Endothelial cell of umbilical vein (primary cell): ENCODE data around the gene TSPEAR. TPM values are rescaled to one million over a fixed set of nuclear protein-coding genes. Genes with fewer than 3 reads are reported as not detected.

ENCODE experiments used
- BruUV-seq: library from RNA; stranded (reverse); fragments of 400-500 nt; replicated peaks from 2 replicates; lab custom pipeline; 2021; lab: Mats Ljungman, UMichigan
- CTCF ChIA-PET: fragments of 300-600, 350-600 bp; sonication (Branson Sonifier 250); formaldehyde crosslinking; loops from one replicate; lab custom pipeline; 2021; ENCODE audit warnings: antibody characterized with exemption, inconsistent platforms; lab: Charles Lee
- POLR2A ChIA-PET: fragments of 300-600, 350-600 bp; sonication (Branson Sonifier 250); formaldehyde crosslinking; loops from one replicate; lab custom pipeline; 2021; ENCODE audit warnings: antibody characterized with exemption, inconsistent platforms; lab: Charles Lee
- DNase-seq: peaks from one replicate; pipeline ENCODE4 v3.0.0-alpha.2; 2011; ENCODE audit warnings: low read depth, low spot score
- FAIRE-seq: peaks from 2 replicates; lab custom pipeline; 2011; peaks lifted over from hg19 to GRCh38; lab: Jason Lieb, UNC
- H2AFZ ChIP-seq: 2 replicates; pipeline ENCODE4 v1.6.0; 2012; ENCODE audit warnings: low read depth, low read length, control low read depth, inconsistent platforms
- H3K27ac ChIP-seq: 2 replicates; pipeline ENCODE4 v1.5.1; 2011; ENCODE audit warnings: low read depth, mild to moderate bottlenecking, control low read depth, low read length, moderate library complexity; ENCODE audit not compliant: insufficient read depth
- H3K27me3 ChIP-seq, 2 experiments: 2 replicates each; pipeline versions ENCODE4 v1.6.0 to v1.6.1; 2011; ENCODE audit warnings: low read length in 2 of 2, mixed read lengths in 1 of 2; ENCODE audit not compliant: control insufficient read depth in 2 of 2, insufficient read depth in 2 of 2
- H3K36me3 ChIP-seq, 2 experiments: 2 replicates in 1 of 2; 3 replicates in 1 of 2; pipeline ENCODE4 v1.5.1; 2011; ENCODE audit warnings: low read length in 2 of 2, mild to moderate bottlenecking in 1 of 2, moderate library complexity in 1 of 2; ENCODE audit not compliant: control insufficient read depth in 2 of 2, insufficient read depth in 2 of 2; ENCODE audit errors: extremely low read depth in 1 of 2
- H3K4me1 ChIP-seq: 3 replicates; pipeline ENCODE4 v1.5.1; 2011; ENCODE audit warnings: mild to moderate bottlenecking, low read length; ENCODE audit not compliant: control insufficient read depth, insufficient read depth; ENCODE audit errors: extremely low read depth
- H3K4me2 ChIP-seq: 2 replicates; pipeline ENCODE4 v1.6.1; 2011; ENCODE audit warnings: low read length, control low read depth, mixed read lengths; ENCODE audit not compliant: insufficient read depth
- H3K4me3 ChIP-seq, 3 experiments: fragments of 200-600 bp in 1 of 3; sonication (generic), shearing (Covaris generic) in 1 of 3; replicated peaks in 1 of 3; 2 replicates each; pipeline ENCODE4 v1.5.1; 2011 to 2016; ENCODE audit warnings: control low read depth in 3 of 3, low read length in 3 of 3, mild to moderate bottlenecking in 2 of 3, inconsistent platforms in 1 of 3, low read depth in 1 of 3, moderate library complexity in 1 of 3; ENCODE audit not compliant: insufficient read depth in 1 of 3
- H3K79me2 ChIP-seq: 2 replicates; pipeline ENCODE4 v1.6.0; 2012; ENCODE audit warnings: low read length, inconsistent platforms; ENCODE audit not compliant: control insufficient read depth, insufficient read depth
- H3K9ac ChIP-seq: replicated peaks from 2 replicates; pipeline ENCODE3; 2011; ENCODE audit warnings: low read length, control low read depth; ENCODE audit not compliant: insufficient read depth; ENCODE audit errors: extremely low read depth
- H3K9me1 ChIP-seq: replicated peaks from 3 replicates; pipeline ENCODE4 v1.6.0; 2011; ENCODE audit warnings: mild to moderate bottlenecking, low read length; ENCODE audit not compliant: control insufficient read depth, insufficient read depth; ENCODE audit errors: extremely low read depth
- H3K9me3 ChIP-seq: replicated peaks from 2 replicates; pipeline ENCODE4 v1.5.1; 2012; ENCODE audit warnings: low read length, inconsistent platforms; ENCODE audit not compliant: control insufficient read depth, insufficient read depth
- H4K20me1 ChIP-seq: replicated peaks from 2 replicates; pipeline ENCODE3; 2011; ENCODE audit warnings: mild to moderate bottlenecking, low read length; ENCODE audit not compliant: control insufficient read depth, insufficient read depth; ENCODE audit errors: extremely low read depth
- CTCF ChIP-seq, 2 donors: IDR thresholded peaks; 1 replicate in 1 of 2; 2 replicates in 1 of 2; pipeline ENCODE4 v1.5.1; 2011; ENCODE audit warnings: low read length in 2 of 2, mild to moderate bottlenecking in 2 of 2, moderate library complexity in 2 of 2, control low read depth in 1 of 2, inconsistent platforms in 1 of 2, low read depth in 1 of 2; ENCODE audit not compliant: insufficient read depth in 1 of 2; ENCODE audit errors: extremely low read depth in 1 of 2
- EZH2 ChIP-seq: IDR thresholded peaks from 2 replicates; pipeline ENCODE4 v1.6.1; 2012; ENCODE audit warnings: borderline replicate concordance, low read depth, mild to moderate bottlenecking, moderate library complexity, low read length, inconsistent platforms; ENCODE audit not compliant: severe bottlenecking
- FOS ChIP-seq: IDR thresholded peaks from 2 replicates; pipeline ENCODE4 v1.6.1; 2011; ENCODE audit warnings: mild to moderate bottlenecking, low read length, moderate library complexity, borderline replicate concordance; ENCODE audit not compliant: insufficient read depth
- GATA2 ChIP-seq: IDR thresholded peaks from 2 replicates; pipeline ENCODE4 v1.7.0; 2011; ENCODE audit warnings: low read depth, mild to moderate bottlenecking, moderate library complexity, mixed read lengths, low read length; ENCODE audit not compliant: insufficient read length, insufficient read depth
- JUN ChIP-seq: IDR thresholded peaks from 2 replicates; pipeline ENCODE4 v1.6.1; 2011; ENCODE audit warnings: borderline replicate concordance, low read depth; ENCODE audit not compliant: insufficient read length, insufficient read depth
- MYC ChIP-seq: IDR thresholded peaks from one replicate; pipeline ENCODE4 v1.6.1; 2011; ENCODE audit warnings: mild to moderate bottlenecking, low read depth, low read length
- POLR2A ChIP-seq: IDR thresholded peaks from 2 replicates; pipeline ENCODE4 v1.6.1; 2012; ENCODE audit warnings: low read depth, mild to moderate bottlenecking, control low read depth, low read length
- POLR2AphosphoS5 ChIP-seq: IDR thresholded peaks from 2 replicates; pipeline ENCODE4 v1.6.1; 2012; ENCODE audit warnings: low read depth, mild to moderate bottlenecking, control low read depth, low read length, moderate library complexity; ENCODE audit not compliant: insufficient read depth
- dilution Hi-C: fragments of 300-500 bp; cut with MboI; formaldehyde crosslinking; loops from one replicate; pipeline ENCODE4 v1.15.0; 2019; ENCODE audit warnings: low sequenced_read_pairs; ENCODE audit not compliant: extremely low pct_ligation_motif_present
- intact Hi-C: fragments of 100-400 bp; cut with micrococcal nuclease; formaldehyde crosslinking; loops from one replicate; pipeline ENCODE4 v1.10.0; 2022
- polyA plus RNA-seq, 4 experiments: library from polyadenylated mRNA; depleted of rRNA in 3 of 4; stranded (reverse) in 3 of 4; unstranded in 1 of 4; fragments of >200 nt; gene quantifications; 2 replicates each; pipeline versions ENCODE4 v1.2.1 to v1.2.3, GENCODE V29; 2011 to 2012; ENCODE audit warnings: missing spikeins in 1 of 4
- total RNA-seq: library from RNA; stranded (reverse); gene quantifications from 2 replicates; pipeline ENCODE4 v1.2.3, GENCODE V29; 2021
- TF ChIP-seq, protein P1 (sequence below): IDR thresholded peaks from 2 replicates; pipeline ENCODE4 v1.6.1; 2011; ENCODE audit not compliant: insufficient read depth, insufficient read length

TSPEAR gene
- total and polyA plus RNA-seq, 2 donors (not counting 3 experiments of a cell fraction or from before 2014, with no cell fraction given), result 0.01 TPM; not detected in 1

DNA sequence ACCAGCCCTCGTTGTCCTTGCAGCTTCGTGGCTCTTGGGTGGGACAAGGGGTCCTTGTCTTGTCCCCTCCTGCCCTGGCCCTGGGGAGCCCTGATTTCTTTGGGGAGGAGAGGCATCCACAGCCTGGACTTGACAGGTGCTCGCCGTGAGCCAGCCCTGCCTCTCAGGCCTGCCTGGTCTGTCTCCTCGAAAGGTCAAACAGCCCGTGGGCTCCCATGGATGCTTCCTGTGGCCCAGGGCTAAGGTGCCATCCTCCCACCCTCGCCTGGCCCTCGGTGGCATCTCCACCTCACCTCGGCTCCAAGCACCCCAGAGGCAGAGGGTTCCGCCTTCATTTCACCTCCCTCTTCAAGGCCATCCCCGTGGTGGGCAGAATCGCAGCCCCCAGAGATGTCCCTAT lies 247.0 kb downstream of the TSPEAR start:
- Histone ChIP-seq H3K27me3 (no peaks in the 10 kb centered on the region), H3K4me3 (no peak overlapping the region), H3K9me1 (no peaks in the 10 kb centered on the region), H3K79me2 (no peaks in the 10 kb centered on the region), H3K9ac (no peak overlapping the region), H3K27ac (no peak overlapping the region), H3K36me3 (no peaks in the 10 kb centered on the region), H3K4me2 (no peak overlapping the region), H3K4me1 (no peaks in the 10 kb centered on the region), H4K20me1 (no peaks in the 10 kb centered on the region), H2AFZ (no peak overlapping the region), H3K9me3 (no peaks in the 10 kb centered on the region)
- TF ChIP-seq POLR2A (no peak), POLR2AphosphoS5 (no peak), JUN (no peak), EZH2 (no peak), MYC (no peak), CTCF (IDR thresholded peaks at IDR 0.05; ENCODE audit: extremely low read depth in 1 of 2, insufficient read depth in 1 of 2, low read depth in 1 of 2, low read length in 2 of 2) (no peak), FOS (no peak), GATA2 (no peak)
- TF ChIP-seq, protein P1, sequence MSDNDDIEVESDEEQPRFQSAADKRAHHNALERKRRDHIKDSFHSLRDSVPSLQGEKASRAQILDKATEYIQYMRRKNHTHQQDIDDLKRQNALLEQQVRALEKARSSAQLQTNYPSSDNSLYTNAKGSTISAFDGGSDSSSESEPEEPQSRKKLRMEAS, result no peak
- BruUV-seq, result no TSS peak
- FAIRE-seq (no peak), DNase-seq (no peak)
- intact Hi-C loops (no loop called here), dilution Hi-C loops (no loop called here)
- ChIA-PET CTCF (no interaction called here), POLR2A (no interaction called here)
